GM12873 (cell line): ENCODE results near the gene UBE2E3.

ENCODE experiments used
- CTCF ChIP-seq: IDR thresholded peaks from 2 replicates; pipeline ENCODE4 v1.5.1; 2012; ENCODE audit warnings: low read depth, mild to moderate bottlenecking, moderate library complexity, low read length, control low read depth; ENCODE audit not compliant: insufficient read depth; ENCODE audit errors: missing control alignments

Gene UBE2E3

GRCh38 chr2:180990337-180990736, 9.9 kb downstream of the UBE2E3 start:
- no peak for TF ChIP-seq CTCF

GRCh38 chr2:180990794-180991193, 10.4 kb downstream of the UBE2E3 start:
- TF ChIP-seq CTCF: no peak

GRCh38 chr2:180991361-180991760, 11.0 kb downstream of the UBE2E3 start:
- peak; percentile 33 for TF ChIP-seq CTCF

GRCh38 chr2:180991820-180992219, 11.4 kb downstream of the UBE2E3 start:
- no peak for TF ChIP-seq CTCF

GRCh38 chr2:180992994-180993393, 12.6 kb downstream of the UBE2E3 start:
- no peak for TF ChIP-seq CTCF

GRCh38 chr2:180999274-180999964, 19.0 kb downstream of the UBE2E3 start:
- TF ChIP-seq CTCF: no peak

GRCh38 chr2:181004647-181005325, 24.4 kb downstream of the UBE2E3 start:
- no peak for TF ChIP-seq CTCF
